B cell (primary cell): Measurements from ENCODE around the gene CEP131. TPM values are rescaled to one million over a fixed set of nuclear protein-coding genes. Genes with fewer than 3 reads are reported as not detected.

ENCODE experiments used
- ATAC-seq: fragments of 200-7000 bp; cut with Tn5 transposase; one replicate; pipeline ENCODE4 v1.10.0; 2021; ENCODE audit warnings: low read depth, mild to moderate bottlenecking, moderate number of reproducible peaks, moderate library complexity
- CTCF ChIA-PET: fragments of 350-600 bp; sonication (Branson Sonifier 250); formaldehyde crosslinking; loops from one replicate; lab custom pipeline; 2021; ENCODE audit warnings: antibody characterized with exemption, inconsistent platforms; lab: Charles Lee
- POLR2A ChIA-PET: fragments of 350-600 bp; sonication (Branson Sonifier 250); formaldehyde crosslinking; loops from one replicate; lab custom pipeline; 2021; ENCODE audit warnings: antibody characterized with exemption; lab: Charles Lee
- DNase-seq: peaks from one replicate; pipeline ENCODE4 v3.0.0; 2013
- H2AFZ ChIP-seq: 2 replicates; pipeline ENCODE4 v1.6.1; 2012; ENCODE audit warnings: mild to moderate bottlenecking, low read depth, low read length; ENCODE audit not compliant: insufficient read depth, poor library complexity, severe bottlenecking
- H3K27ac ChIP-seq, 2 donors: 1 replicate in 1 of 2; 2 replicates in 1 of 2; pipeline ENCODE4 v1.5.1; 2012 to 2013; ENCODE audit warnings: low read length in 2 of 2, mild to moderate bottlenecking in 2 of 2, moderate library complexity in 1 of 2
- H3K27me3 ChIP-seq, 4 experiments: fragments of 200-600 bp in 1 of 4; sonication (generic) in 1 of 4; replicated peaks in 1 of 4; 1 replicate in 2 of 4; 2 replicates in 2 of 4; pipeline versions ENCODE4 v1.6.1 to v1.7.0; 2013 to 2016; ENCODE audit warnings: low read length in 3 of 4, mild to moderate bottlenecking in 2 of 4, mixed read lengths in 1 of 4, moderate library complexity in 1 of 4; ENCODE audit not compliant: insufficient read depth in 4 of 4, control insufficient read depth in 3 of 4; ENCODE audit errors: control extremely low read depth in 1 of 4
- H3K36me3 ChIP-seq, 2 experiments: replicated peaks in 1 of 2; 1 replicate in 1 of 2; 2 replicates in 1 of 2; pipeline versions ENCODE4 v1.6.1 to v1.7.1; 2013; ENCODE audit warnings: low read length in 1 of 2; ENCODE audit not compliant: insufficient read depth in 2 of 2, control insufficient read depth in 1 of 2; ENCODE audit errors: control extremely low read depth in 1 of 2, extremely low read depth in 1 of 2
- H3K4me1 ChIP-seq, 2 donors: fragments of 200-600 bp in 1 of 2; sonication (generic) in 1 of 2; 1 replicate in 1 of 2; 2 replicates in 1 of 2; pipeline versions ENCODE4 v1.5.1 to v1.6.1; 2013 to 2017; ENCODE audit warnings: low read length in 2 of 2; ENCODE audit not compliant: control insufficient read depth in 2 of 2, insufficient read depth in 2 of 2
- H3K4me2 ChIP-seq: replicated peaks from 2 replicates; pipeline ENCODE3; 2012; ENCODE audit warnings: mild to moderate bottlenecking, low read depth, low read length; ENCODE audit not compliant: poor library complexity, severe bottlenecking
- H3K4me3 ChIP-seq, 5 experiments: fragments of 200-600 bp in 1 of 5; sonication (generic) in 1 of 5; 1 replicate in 3 of 5; 2 replicates in 2 of 5; pipeline versions ENCODE4 v1.5.1 to v1.7.0; 2011 to 2016; ENCODE audit warnings: low read length in 4 of 5, mild to moderate bottlenecking in 4 of 5, low read depth in 2 of 5, control low read depth in 1 of 5, moderate library complexity in 1 of 5; ENCODE audit not compliant: insufficient read depth in 1 of 5; ENCODE audit errors: control extremely low read depth in 1 of 5, extremely low read depth in 1 of 5
- H3K79me2 ChIP-seq: fragments of 200-600 bp; sonication (generic); one replicate; pipeline ENCODE4 v1.6.0; 2016; ENCODE audit warnings: low read length; ENCODE audit not compliant: control insufficient read depth, insufficient read depth
- H3K9ac ChIP-seq: fragments of 200-600 bp; sonication (generic); 2 replicates; pipeline ENCODE4 v1.6.1; 2017; ENCODE audit warnings: mild to moderate bottlenecking, low read length, moderate library complexity
- H3K9me3 ChIP-seq, 3 donors: one replicate each; pipeline versions ENCODE4 v1.6.1 to v1.7.1; 2013; ENCODE audit warnings: low read length in 2 of 3; ENCODE audit not compliant: control insufficient read depth in 2 of 3, insufficient read depth in 1 of 3; ENCODE audit errors: control extremely low read depth in 1 of 3
- H4K20me1 ChIP-seq: 2 replicates; pipeline ENCODE4 v1.6.0; 2012; ENCODE audit warnings: mild to moderate bottlenecking, low read length; ENCODE audit not compliant: insufficient read depth, control insufficient read depth, poor library complexity, severe bottlenecking
- H3K27ac Mint-ChIP-seq: one replicate; pipeline ENCODE4 v1.8.0; 2021; ENCODE audit warnings: mixed read lengths
- H3K27me3 Mint-ChIP-seq: one replicate; pipeline ENCODE4 v1.8.0; 2021; ENCODE audit warnings: mixed read lengths
- H3K4me1 Mint-ChIP-seq: one replicate; pipeline ENCODE4 v1.8.0; 2021; ENCODE audit warnings: mixed read lengths
- H3K4me3 Mint-ChIP-seq: one replicate; pipeline ENCODE4 v1.8.0; 2021; ENCODE audit warnings: mixed read lengths
- H3K9me3 Mint-ChIP-seq: one replicate; pipeline ENCODE4 v1.8.0; 2022; ENCODE audit warnings: mixed read lengths; ENCODE audit not compliant: insufficient read depth
- EZH2 ChIP-seq: IDR thresholded peaks from 2 replicates; pipeline ENCODE4 v1.6.1; 2012; ENCODE audit warnings: borderline replicate concordance, low read depth, mild to moderate bottlenecking, moderate library complexity, low read length; ENCODE audit not compliant: insufficient read depth, poor library complexity, severe bottlenecking
- WGBS: methylation state at CpG from one replicate; pipeline ENCODE4 v1.1.5; 2013; ENCODE audit warnings: missing lambda C conversion rate; ENCODE audit not compliant: insufficient coverage; 5-methylcytosine and 5-hydroxymethylcytosine counted together
- intact Hi-C: fragments of 100-400 bp; cut with micrococcal nuclease; formaldehyde crosslinking; loops from one replicate; pipeline ENCODE4 v1.10.0; 2022
- polyA plus RNA-seq: library from polyadenylated mRNA; depleted of rRNA; stranded (reverse); fragments of >200 nt; gene quantifications from 2 replicates; pipeline ENCODE4 v1.2.3, GENCODE V29; 2012
- total RNA-seq, 2 donors: library from RNA; stranded (reverse); fragments of 120-200 nt in 1 of 2; gene quantifications; 1 replicate in 1 of 2; 2 replicates in 1 of 2; pipeline versions ENCODE4 v1.2.3 to v1.2.4, GENCODE V29; 2013 to 2022
- TF ChIP-seq, protein P1 (sequence below): fragments of 200-600 bp; IDR thresholded peaks from one replicate; pipeline ENCODE4 v1.8.0; 2022; ENCODE audit warnings: antibody characterized with exemption, mild to moderate bottlenecking

Gene CEP131
- total and polyA plus RNA-seq, 2 donors (not counting 1 experiment from before 2014, with no cell fraction given) = 18.8 to 25.5 TPM

DNA sequence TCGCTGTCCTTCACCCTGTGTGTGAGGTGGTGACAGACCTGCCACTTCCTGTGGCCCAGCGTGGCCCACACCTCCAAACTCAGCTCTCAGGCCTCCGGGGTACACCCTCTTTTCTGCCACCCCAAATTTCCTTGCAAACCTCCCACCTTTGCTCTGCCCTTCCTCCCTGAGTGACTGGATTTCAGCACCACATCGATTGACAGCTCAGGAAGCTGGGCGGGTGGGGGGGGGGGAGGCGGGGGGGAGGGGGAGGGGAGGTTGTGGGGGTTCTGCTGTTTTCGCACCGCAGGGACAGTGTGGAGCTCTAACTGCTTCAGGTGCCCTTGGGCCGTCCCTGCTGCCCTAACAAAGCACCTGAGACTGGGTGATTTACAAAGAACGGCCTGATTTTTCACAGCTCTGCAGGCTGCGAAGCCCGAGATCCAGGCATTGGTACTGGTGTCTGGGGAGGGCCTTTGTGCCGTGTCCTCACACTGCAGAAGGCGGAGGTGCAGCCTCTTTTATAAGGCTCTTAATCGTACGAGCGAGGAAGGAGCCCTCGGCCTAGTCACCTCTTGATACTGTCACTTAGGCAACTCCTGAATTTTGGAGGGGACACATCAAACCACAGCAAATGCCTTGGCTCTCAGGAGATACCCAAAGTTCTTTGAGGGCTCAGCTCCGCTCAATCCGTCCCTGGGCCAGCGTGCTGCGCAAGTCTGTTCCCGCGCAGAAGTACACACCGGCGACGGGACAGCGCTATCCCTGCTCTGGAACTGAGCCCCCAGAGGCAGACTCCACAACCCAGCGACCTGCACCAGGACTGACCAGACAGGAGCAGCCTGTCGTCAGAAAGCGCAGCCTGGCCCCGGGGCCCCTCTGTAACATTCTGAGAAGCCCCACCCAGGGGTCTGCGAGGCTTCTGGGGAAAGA lies 19.9 kb upstream of the CEP131 start:
- TF ChIP-seq EZH2 = no peak
- TF ChIP-seq, protein P1, sequence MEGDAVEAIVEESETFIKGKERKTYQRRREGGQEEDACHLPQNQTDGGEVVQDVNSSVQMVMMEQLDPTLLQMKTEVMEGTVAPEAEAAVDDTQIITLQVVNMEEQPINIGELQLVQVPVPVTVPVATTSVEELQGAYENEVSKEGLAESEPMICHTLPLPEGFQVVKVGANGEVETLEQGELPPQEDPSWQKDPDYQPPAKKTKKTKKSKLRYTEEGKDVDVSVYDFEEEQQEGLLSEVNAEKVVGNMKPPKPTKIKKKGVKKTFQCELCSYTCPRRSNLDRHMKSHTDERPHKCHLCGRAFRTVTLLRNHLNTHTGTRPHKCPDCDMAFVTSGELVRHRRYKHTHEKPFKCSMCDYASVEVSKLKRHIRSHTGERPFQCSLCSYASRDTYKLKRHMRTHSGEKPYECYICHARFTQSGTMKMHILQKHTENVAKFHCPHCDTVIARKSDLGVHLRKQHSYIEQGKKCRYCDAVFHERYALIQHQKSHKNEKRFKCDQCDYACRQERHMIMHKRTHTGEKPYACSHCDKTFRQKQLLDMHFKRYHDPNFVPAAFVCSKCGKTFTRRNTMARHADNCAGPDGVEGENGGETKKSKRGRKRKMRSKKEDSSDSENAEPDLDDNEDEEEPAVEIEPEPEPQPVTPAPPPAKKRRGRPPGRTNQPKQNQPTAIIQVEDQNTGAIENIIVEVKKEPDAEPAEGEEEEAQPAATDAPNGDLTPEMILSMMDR = no peak
- peaks cover 0 to 6% of the 10 kb centered on the region in 2 experiments for H3K36me3 ChIP-seq
- peak overlapping the region; percentile 10 for H3K27ac Mint-ChIP-seq
- no peak overlapping the region for H3K4me3 ChIP-seq
- H3K4me1 Mint-ChIP-seq = peaks cover 35% of the 10 kb centered on the region
- intact Hi-C loops = no loop called here
- ChIA-PET CTCF (interaction anchor here (5.6 kb wide), 1 partner anchor 100 kb away, joined by 43 read pairs; no protein-coding TSS in a partner anchor), POLR2A (no interaction called here)
- DNase-seq = peak; percentile 19
- no peaks in the 10 kb centered on the region for H3K9me3 Mint-ChIP-seq
- peaks cover 14 to 21% of the 10 kb centered on the region in 2 donors for H3K4me1 ChIP-seq
- H3K4me3 Mint-ChIP-seq = no peak overlapping the region
- 89% methylated on average over 26 of the region's 33 CpGs for WGBS
- H3K79me2 ChIP-seq = peaks cover 40% of the 10 kb centered on the region
- H2AFZ ChIP-seq = no peak overlapping the region
- no peaks in the 10 kb centered on the region for H3K27me3 ChIP-seq
- H3K27me3 Mint-ChIP-seq = no peaks in the 10 kb centered on the region
- peaks cover 57% of the 10 kb centered on the region for H4K20me1 ChIP-seq
- no peak overlapping the region for H3K9ac ChIP-seq
- H3K4me2 ChIP-seq = no peak overlapping the region
- no peak for ATAC-seq
- no peak overlapping the region for H3K27ac ChIP-seq
- peaks cover 0 to 3% (median 0%) of the 10 kb centered on the region in 3 donors for H3K9me3 ChIP-seq
